SH-SY5Y (cell line): ENCODE measurements around the gene SPRED2.

Source experiments
- GATA2 ChIP-seq: IDR thresholded peaks from 2 replicates; pipeline ENCODE4 v1.6.1; 2011; ENCODE audit warnings: mild to moderate bottlenecking, low read depth, low read length
- GATA3 ChIP-seq: IDR thresholded peaks from 2 replicates; pipeline ENCODE4 v1.6.1; 2011; ENCODE audit warnings: low read depth, mild to moderate bottlenecking, low read length, moderate library complexity

GRCh38 chr2:65453916-65454315, 21.5 kb upstream of the SPRED2 start:
- TF ChIP-seq GATA2 = no peak
- no peak for TF ChIP-seq GATA3
